SU-DHL-6 (cell line): Measurements from ENCODE around the gene CYP2A13.

Experiments used
- CTCF ChIP-seq: fragments of 200-600 bp; sonication (generic); IDR thresholded peaks from one replicate; pipeline ENCODE4 v1.5.1; 2017; ENCODE audit warnings: antibody characterized with exemption, mild to moderate bottlenecking, low read length, moderate library complexity; ENCODE audit not compliant: insufficient read depth, poor library complexity, severe bottlenecking
- EZH2phosphoT487 ChIP-seq: fragments of 200-600 bp; sonication (generic), shearing (Covaris generic); conservative IDR thresholded peaks from 2 replicates; pipeline ENCODE4 v1.6.1; 2018; ENCODE audit warnings: mild to moderate bottlenecking, antibody characterized with exemption, low read length, moderate library complexity, mixed read lengths

DNA sequence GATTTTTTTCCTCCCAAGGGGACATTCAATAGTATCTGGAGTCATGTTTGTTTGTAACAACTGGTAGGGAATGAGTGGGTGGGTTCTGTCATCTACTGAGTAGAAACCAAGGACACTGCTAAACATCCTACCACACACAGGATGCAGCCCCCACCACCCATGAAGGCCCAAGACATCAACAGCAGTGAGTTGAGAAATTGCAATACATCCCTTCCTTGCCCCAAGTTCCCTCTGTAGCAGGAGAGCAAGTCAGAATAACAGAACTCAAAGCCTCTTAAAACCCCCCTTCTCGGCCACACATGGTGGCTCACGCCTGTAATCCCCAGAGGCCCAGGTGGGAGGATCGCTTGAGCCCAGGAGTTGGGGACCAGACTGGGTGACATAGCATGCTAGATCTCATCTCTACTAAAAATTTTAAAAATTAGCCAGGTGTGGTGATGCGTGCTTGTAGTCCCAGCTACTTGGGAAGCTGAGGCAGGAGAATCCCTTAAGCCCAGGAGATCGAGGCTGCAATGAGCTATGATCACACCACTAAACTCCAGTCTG, 23.6 kb downstream of the CYP2A13 start:
- TF ChIP-seq CTCF (no peak), EZH2phosphoT487 (no peak)
